Measurements from ENCODE around the gene DUSP12. TPM values are rescaled to one million over a fixed set of nuclear protein-coding genes. Genes with fewer than 3 reads are reported as not detected.
A peak's percentile ranks its signal among the peaks of the same experiment; 100 is the strongest.

Gene DUSP12
- total and polyA plus RNA-seq, 2 experiments from 2014 or later = 35.4 to 47.9 TPM

GRCh38 chr1:161725908-161726472 lies 23.6 kb upstream of the DUSP12 start:
- peak; percentile 69 for DNase-seq (ENCODE audit: low spot score)
- no peaks in the 10 kb centered on the region for H3K4me1 ChIP-seq (ENCODE audit: insufficient read depth)
- H3K79me2 ChIP-seq = no peaks in the 10 kb centered on the region
- H3K4me2 ChIP-seq = peak overlapping the region; percentile 98
- no peaks in the 10 kb centered on the region for H3K9me2 ChIP-seq (replicated peaks; ENCODE audit: insufficient read depth)
- peak overlapping the region; percentile 74 for H3K4me3 ChIP-seq
- peaks cover 1% of the 10 kb centered on the region for H3K27me3 ChIP-seq
- H3K36me3 ChIP-seq (replicated peaks; ENCODE audit: insufficient read depth, low read depth) = no peaks in the 10 kb centered on the region
- peak overlapping the region; percentile 83 for H2AFZ ChIP-seq
- no peaks in the 10 kb centered on the region for H4K20me1 ChIP-seq (ENCODE audit: insufficient read depth, poor library complexity, severe bottlenecking)
- TF ChIP-seq CTCF (IDR thresholded peaks at IDR 0.05; ENCODE audit: poor library complexity) (peak; percentile 37), EZH2 (IDR thresholded peaks at IDR 0.05; ENCODE audit: borderline replicate concordance) (no peak)
- peak overlapping the region; percentile 92 for H3K27ac ChIP-seq
- no peaks in the 10 kb centered on the region for H3K9me3 ChIP-seq (ENCODE audit: low read depth)
- 3% methylated on average over 32 of the region's 34 CpGs for WGBS (ENCODE audit: low lambda C conversion rate, missing lambda C conversion rate)

- WGBS (ENCODE audit: low lambda C conversion rate, missing lambda C conversion rate) = under 1% methylated on average over 59 of the region's 83 CpGs
- Histone ChIP-seq H2AFZ (peak overlapping the region; percentile 83), H3K9me2 (replicated peaks; ENCODE audit: insufficient read depth) (no peaks in the 10 kb centered on the region), H4K20me1 (ENCODE audit: insufficient read depth, poor library complexity, severe bottlenecking) (no peaks in the 10 kb centered on the region), H3K36me3 (replicated peaks; ENCODE audit: insufficient read depth, low read depth) (no peaks in the 10 kb centered on the region), H3K27ac (peak overlapping the region; percentile 92), H3K4me3 (peak overlapping the region; percentile 74), H3K4me2 (peak overlapping the region; percentile 98), H3K9me3 (ENCODE audit: low read depth) (no peaks in the 10 kb centered on the region), H3K79me2 (no peaks in the 10 kb centered on the region), H3K4me1 (ENCODE audit: insufficient read depth) (no peaks in the 10 kb centered on the region), H3K27me3 (no peaks in the 10 kb centered on the region)
- no peak for TF ChIP-seq EZH2phosphoT487 (IDR thresholded peaks at IDR 0.05; ENCODE audit: low read depth, severe bottlenecking, unreplicated experiment)
- TF ChIP-seq EZH2 (IDR thresholded peaks at IDR 0.05; ENCODE audit: borderline replicate concordance) = no peak
- TF ChIP-seq CTCF (IDR thresholded peaks at IDR 0.05; ENCODE audit: poor library complexity) = no peak
- DNase-seq (ENCODE audit: low spot score) = peak; percentile 94
These were observed 22.9 kb upstream of the DUSP12 start for GRCh38 chr1:161726473-161727255.

GRCh38 chr1:161727256-161727924 lies 22.2 kb upstream of the DUSP12 start:
- Histone ChIP-seq H3K4me2 (peak overlapping the region; percentile 98), H3K79me2 (no peaks in the 10 kb centered on the region), H3K9me2 (replicated peaks; ENCODE audit: insufficient read depth) (no peaks in the 10 kb centered on the region), H3K9me3 (ENCODE audit: low read depth) (no peaks in the 10 kb centered on the region), H3K4me3 (peak overlapping the region; percentile 22), H2AFZ (peak overlapping the region; percentile 74), H4K20me1 (ENCODE audit: insufficient read depth, poor library complexity, severe bottlenecking) (no peaks in the 10 kb centered on the region), H3K27me3 (no peaks in the 10 kb centered on the region), H3K4me1 (ENCODE audit: insufficient read depth) (no peaks in the 10 kb centered on the region), H3K36me3 (replicated peaks; ENCODE audit: insufficient read depth, low read depth) (no peaks in the 10 kb centered on the region), H3K27ac (peak overlapping the region; percentile 92)
- DNase-seq (ENCODE audit: low spot score) = no peak
- TF ChIP-seq CTCF (IDR thresholded peaks at IDR 0.05; ENCODE audit: poor library complexity) (no peak), EZH2 (IDR thresholded peaks at IDR 0.05; ENCODE audit: borderline replicate concordance) (no peak), EZH2phosphoT487 (IDR thresholded peaks at IDR 0.05; ENCODE audit: low read depth, severe bottlenecking, unreplicated experiment) (no peak)
- 2% methylated on average over 34 of the region's 38 CpGs for WGBS (ENCODE audit: low lambda C conversion rate, missing lambda C conversion rate)
